CD8-positive, alpha-beta memory T cell (primary cell): ENCODE results near the gene RAD21L1. TPM values are rescaled to one million over a fixed set of nuclear protein-coding genes. Genes with fewer than 3 reads are reported as not detected.

Experiments used
- CTCF ChIA-PET: fragments of 350-600 bp; sonication (Branson Sonifier 250); formaldehyde crosslinking; loops from one replicate; lab custom pipeline; 2021; ENCODE audit warnings: antibody characterized with exemption; lab: Charles Lee
- POLR2A ChIA-PET: fragments of 350-600 bp; sonication (Branson Sonifier 250); formaldehyde crosslinking; loops from one replicate; lab custom pipeline; 2021; ENCODE audit warnings: antibody characterized with exemption; lab: Charles Lee
- DNase-seq, 5 donors: peaks; one replicate each; pipeline versions ENCODE4 v3.0.0 to v3.0.0-alpha.2; 2020 to 2022; ENCODE audit warnings: mixed read lengths in 1 of 5
- H3K27ac ChIP-seq: one replicate; pipeline ENCODE4 v1.7.0; 2013; ENCODE audit warnings: low read depth, mild to moderate bottlenecking, low read length, moderate library complexity
- H3K27me3 ChIP-seq: 2 replicates; pipeline ENCODE4 v1.7.0; 2013; ENCODE audit warnings: low read length, mild to moderate bottlenecking; ENCODE audit not compliant: insufficient read depth, poor library complexity, severe bottlenecking
- H3K36me3 ChIP-seq: 2 replicates; pipeline ENCODE4 v1.7.0; 2013; ENCODE audit warnings: mild to moderate bottlenecking, low read length, moderate library complexity; ENCODE audit not compliant: insufficient read depth
- H3K4me1 ChIP-seq: 2 replicates; pipeline ENCODE4 v1.7.0; 2013; ENCODE audit warnings: mild to moderate bottlenecking, low read length, moderate library complexity; ENCODE audit not compliant: insufficient read depth
- H3K4me3 ChIP-seq: 2 replicates; pipeline ENCODE4 v1.7.0; 2013; ENCODE audit warnings: mild to moderate bottlenecking, low read length
- H3K9me3 ChIP-seq: 2 replicates; pipeline ENCODE4 v1.7.0; 2013; ENCODE audit warnings: mild to moderate bottlenecking, low read length
- H3K27ac Mint-ChIP-seq, 8 donors: one replicate each; pipeline ENCODE4 v1.8.0; 2020 to 2021; ENCODE audit warnings: mixed read lengths in 8 of 8, mild to moderate bottlenecking in 6 of 8, inconsistent platforms in 3 of 8, moderate library complexity in 3 of 8
- H3K27me3 Mint-ChIP-seq, 2 donors: one replicate each; pipeline ENCODE4 v1.8.0; 2020 to 2021; ENCODE audit warnings: mixed read lengths in 2 of 2, mild to moderate bottlenecking in 1 of 2, moderate library complexity in 1 of 2
- H3K36me3 Mint-ChIP-seq, 3 donors: one replicate each; pipeline ENCODE4 v1.8.0; 2020 to 2021; ENCODE audit warnings: mixed read lengths in 3 of 3, inconsistent platforms in 1 of 3, mild to moderate bottlenecking in 1 of 3
- H3K4me1 Mint-ChIP-seq, 3 donors: one replicate each; pipeline ENCODE4 v1.8.0; 2020 to 2021; ENCODE audit warnings: mixed read lengths in 3 of 3, inconsistent platforms in 1 of 3, mild to moderate bottlenecking in 1 of 3
- H3K4me3 Mint-ChIP-seq, 7 donors: one replicate each; pipeline ENCODE4 v1.8.0; 2020 to 2021; ENCODE audit warnings: mixed read lengths in 7 of 7, mild to moderate bottlenecking in 6 of 7, moderate library complexity in 4 of 7, inconsistent platforms in 2 of 7
- H3K9me3 Mint-ChIP-seq, 5 donors: one replicate each; pipeline ENCODE4 v1.8.0; 2020 to 2022; ENCODE audit warnings: mixed read lengths in 5 of 5, mild to moderate bottlenecking in 3 of 5, moderate library complexity in 2 of 5, inconsistent platforms in 1 of 5
- polyA plus RNA-seq: library from polyadenylated mRNA; unstranded; fragments of 300-500 nt; fragmentation: Illumina TruSeq; gene quantifications from one replicate; pipeline ENCODE4 v1.2.3, GENCODE V29; 2021
- total RNA-seq, 2 experiments: library from RNA; stranded (reverse); gene quantifications; one replicate each; pipeline ENCODE4 v1.2.3, GENCODE V29; 2021

The RAD21L1 gene
- total and polyA plus RNA-seq, 3 experiments from 2014 or later, result not detected

- Mint-ChIP-seq H3K27me3 (no peaks in the 10 kb centered on the region), H3K36me3 (peaks cover 0 to 40% (median 10%) of the 10 kb centered on the region in 3 donors), H3K9me3 (no peaks in the 10 kb centered on the region), H3K4me1 (peaks cover 8 to 24% (median 13%) of the 10 kb centered on the region in 3 donors), H3K27ac (peak overlapping the region in 3 of 8 donors; percentile 41 to 91 (median 86)), H3K4me3 (no peak overlapping the region)
- Histone ChIP-seq H3K36me3 (no peaks in the 10 kb centered on the region), H3K9me3 (no peaks in the 10 kb centered on the region), H3K4me1 (peaks cover 19% of the 10 kb centered on the region), H3K27ac (no peak overlapping the region), H3K27me3 (no peaks in the 10 kb centered on the region), H3K4me3 (no peak overlapping the region)
- no peak for DNase-seq
- POLR2A ChIA-PET, result interaction anchor here (1.3 kb wide), 1 partner anchor 34 kb away, joined by 3 read pairs; the partner anchor contains the start of gene SNPH
- CTCF ChIA-PET, result interaction anchor here (0.8 to 1.5 kb wide), 7 partner anchors 11 to 477 kb away, joined by 3 to 5 read pairs (median 4); partner anchors contain the start of gene SNPH
Observed at GRCh38 chr20:1300083-1300840, 74.4 kb downstream of the RAD21L1 start.

GRCh38 chr20:1301031-1301529 is 75.2 kb downstream of the RAD21L1 start:
- CTCF ChIA-PET, result interaction anchor here (0.8 to 1.5 kb wide), 6 partner anchors 10 to 476 kb away, joined by 3 to 5 read pairs (median 4); partner anchors contain the start of gene SNPH
- POLR2A ChIA-PET, result interaction anchor here (1.3 kb wide), 1 partner anchor 35 kb away, joined by 3 read pairs; the partner anchor contains the start of gene SNPH
- Mint-ChIP-seq H3K9me3 (no peaks in the 10 kb centered on the region), H3K4me3 (peak overlapping the region in 5 of 7 donors; percentile 5 to 67 (median 47)), H3K36me3 (peaks cover 0 to 45% (median 13%) of the 10 kb centered on the region in 3 donors), H3K4me1 (peaks cover 8 to 24% (median 13%) of the 10 kb centered on the region in 3 donors), H3K27ac (peak overlapping the region in 7 of 8 donors; percentile 47 to 89 (median 84)), H3K27me3 (no peaks in the 10 kb centered on the region)
- H3K27ac ChIP-seq, result no peak overlapping the region
- DNase-seq, result peak in 3 of 5 donors; percentile 16 to 69 (median 61)
- H3K36me3 ChIP-seq, result no peaks in the 10 kb centered on the region
- H3K9me3 ChIP-seq, result no peaks in the 10 kb centered on the region
- H3K4me1 ChIP-seq, result peaks cover 19% of the 10 kb centered on the region
- H3K4me3 ChIP-seq, result no peak overlapping the region
- H3K27me3 ChIP-seq, result no peaks in the 10 kb centered on the region

DNA sequence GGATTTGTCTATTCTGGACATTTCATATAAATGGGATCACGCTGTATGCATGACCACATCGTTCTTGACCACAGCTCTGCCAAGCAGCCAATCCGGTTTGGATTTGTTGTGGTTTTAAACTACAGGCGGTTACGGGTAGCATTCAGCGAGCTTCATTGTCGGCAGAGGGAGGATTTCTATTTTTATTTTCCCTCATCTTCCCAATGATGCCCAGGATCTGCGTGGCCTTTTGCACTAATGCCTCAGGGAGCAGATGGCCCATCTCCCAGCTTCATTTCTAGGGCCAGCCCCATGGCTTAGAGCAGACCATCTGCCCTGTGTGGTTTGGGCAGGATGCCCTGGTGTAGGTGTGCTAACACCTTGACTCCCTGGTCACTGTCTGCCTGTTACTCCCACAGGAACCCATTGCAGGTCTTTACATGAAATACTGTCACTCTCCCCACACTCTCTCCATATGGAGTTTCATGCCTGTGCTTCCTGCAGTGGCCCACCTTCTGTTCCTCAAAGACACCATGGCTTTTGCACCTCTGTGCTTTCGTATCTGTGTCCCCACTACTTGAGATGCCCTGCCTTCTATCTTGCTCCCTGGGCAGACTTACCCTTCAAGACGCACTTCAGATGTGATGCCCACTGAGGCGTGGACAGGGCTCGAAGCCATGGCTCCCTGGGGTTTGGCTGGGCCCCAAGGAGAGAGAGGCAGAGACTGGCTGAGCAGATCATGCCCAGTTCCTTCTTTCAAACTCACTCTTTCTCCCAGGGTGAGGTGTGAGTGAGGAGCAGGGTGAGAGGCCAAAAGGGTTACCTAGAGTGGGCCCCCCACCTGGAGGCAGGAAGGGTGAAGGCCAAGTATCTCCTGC is 77.1 kb downstream of the RAD21L1 start:
- H3K27me3 Mint-ChIP-seq, result no peaks in the 10 kb centered on the region
- no peaks in the 10 kb centered on the region for H3K36me3 ChIP-seq
- no peak overlapping the region for H3K4me3 ChIP-seq
- POLR2A ChIA-PET, result no interaction called here
- no peaks in the 10 kb centered on the region for H3K27me3 ChIP-seq
- peak overlapping the region in 1 of 8 donors; percentile 37 for H3K27ac Mint-ChIP-seq
- peaks cover 19% of the 10 kb centered on the region for H3K4me1 ChIP-seq
- H3K9me3 ChIP-seq, result no peaks in the 10 kb centered on the region
- H3K27ac ChIP-seq, result no peak overlapping the region
- H3K4me3 Mint-ChIP-seq, result no peak overlapping the region
- CTCF ChIA-PET, result no interaction called here
- H3K9me3 Mint-ChIP-seq, result no peaks in the 10 kb centered on the region
- peaks cover 0 to 43% (median 11%) of the 10 kb centered on the region in 3 donors for H3K36me3 Mint-ChIP-seq
- H3K4me1 Mint-ChIP-seq, result peaks cover 8 to 24% (median 13%) of the 10 kb centered on the region in 3 donors
- DNase-seq, result no peak

DNA sequence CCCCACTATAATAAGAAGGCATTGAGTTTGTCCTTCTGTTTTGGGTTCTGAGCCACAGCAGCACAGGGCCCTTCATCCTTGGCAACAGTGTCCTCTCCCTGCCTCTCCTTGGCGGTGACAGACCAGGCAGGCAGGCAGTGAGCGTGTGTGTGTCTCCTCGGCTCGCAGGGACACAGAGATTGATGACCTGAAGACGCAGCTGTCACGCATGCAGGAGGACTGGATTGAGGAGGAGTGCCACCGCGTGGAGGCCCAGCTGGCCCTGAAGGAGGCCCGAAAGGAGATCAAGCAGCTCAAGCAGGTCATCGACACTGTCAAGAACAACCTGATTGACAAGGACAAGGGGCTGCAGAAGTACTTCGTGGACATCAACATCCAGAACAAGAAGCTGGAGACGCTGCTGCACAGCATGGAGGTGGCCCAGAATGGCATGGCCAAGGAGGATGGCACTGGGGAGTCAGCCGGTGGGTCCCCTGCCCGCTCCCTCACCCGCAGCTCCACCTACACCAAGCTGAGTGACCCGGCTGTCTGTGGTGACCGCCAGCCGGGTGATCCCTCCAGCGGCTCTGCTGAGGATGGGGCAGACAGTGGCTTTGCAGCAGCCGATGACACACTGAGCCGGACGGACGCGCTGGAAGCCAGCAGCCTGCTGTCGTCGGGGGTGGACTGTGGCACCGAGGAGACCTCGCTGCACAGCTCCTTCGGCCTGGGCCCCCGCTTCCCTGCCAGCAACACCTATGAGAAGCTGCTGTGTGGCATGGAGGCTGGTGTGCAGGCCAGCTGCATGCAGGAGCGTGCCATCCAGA is 79.1 kb downstream of the RAD21L1 start:
- Mint-ChIP-seq H3K9me3 (no peaks in the 10 kb centered on the region), H3K27me3 (no peaks in the 10 kb centered on the region), H3K36me3 (peaks cover 0 to 42% (median 11%) of the 10 kb centered on the region in 3 donors), H3K27ac (peak overlapping the region in 2 of 8 donors; percentile 13 to 15), H3K4me1 (peaks cover 8 to 15% (median 11%) of the 10 kb centered on the region in 3 donors), H3K4me3 (no peak overlapping the region)
- ChIA-PET POLR2A (no interaction called here), CTCF (no interaction called here)
- Histone ChIP-seq H3K36me3 (no peaks in the 10 kb centered on the region), H3K9me3 (no peaks in the 10 kb centered on the region), H3K27ac (no peak overlapping the region), H3K27me3 (no peaks in the 10 kb centered on the region), H3K4me1 (peaks cover 15% of the 10 kb centered on the region), H3K4me3 (no peak overlapping the region)
- no peak for DNase-seq

Other genes with a start within 250 kb of the RAD21L1 start
- gene RSPO4, start 223.7 kb upstream of the RAD21L1 start, total RNA-seq, result not detected
- gene RSPO4, start 223.7 kb upstream of the RAD21L1 start, polyA plus RNA-seq, result not detected
- gene PSMF1, start 107.4 kb upstream of the RAD21L1 start, total RNA-seq, result 100 to 1,000 TPM; 169 to 189 TPM
- gene PSMF1, start 107.4 kb upstream of the RAD21L1 start, polyA plus RNA-seq, result 185 TPM
- gene TMEM74B, start 41.1 kb upstream of the RAD21L1 start, total RNA-seq, result under 1 TPM in 1 of 2 experiments, not detected in 1; 0.18 TPM
- gene TMEM74B, start 41.1 kb upstream of the RAD21L1 start, polyA plus RNA-seq, result not detected
- gene C20orf202, start 22.6 kb upstream of the RAD21L1 start, total RNA-seq, result not detected
- gene C20orf202, start 22.6 kb upstream of the RAD21L1 start, polyA plus RNA-seq, result not detected
- 1 to 10 TPM; 3.2 to 3.5 TPM for gene SNPH, start 40.2 kb downstream of the RAD21L1 start, total RNA-seq
- gene SNPH, start 40.2 kb downstream of the RAD21L1 start, polyA plus RNA-seq, result 5.8 TPM
- 1 to 10 TPM; 3.7 to 4.7 TPM for gene SDCBP2, start 103.1 kb downstream of the RAD21L1 start, total RNA-seq
- 2.2 TPM for gene SDCBP2, start 103.1 kb downstream of the RAD21L1 start, polyA plus RNA-seq
- 100 to 1,000 TPM; 274 TPM for gene FKBP1A, start 167.0 kb downstream of the RAD21L1 start, total RNA-seq
- gene FKBP1A, start 167.0 kb downstream of the RAD21L1 start, polyA plus RNA-seq, result 43.1 TPM
- gene NSFL1C, start 240.8 kb downstream of the RAD21L1 start, total RNA-seq, result 100 to 1,000 TPM; 103 to 107 TPM
- gene NSFL1C, start 240.8 kb downstream of the RAD21L1 start, polyA plus RNA-seq, result 78.8 TPM